ENCODE measurements around the gene COBLL1. TPM values are rescaled to one million over a fixed set of nuclear protein-coding genes. Genes with fewer than 3 reads are reported as not detected.

COBLL1 gene
- total RNA-seq, 1 experiment from 2014 or later, result 5.9 TPM

GRCh38 chr2:164690361-164690760 lies 151.3 kb downstream of the COBLL1 start:
- H3K27ac ChIP-seq (ENCODE audit: insufficient read length, low read depth, low read length), result no peak overlapping the region

More at GRCh38 chr2:164690361-164690760, 151.3 kb downstream of the COBLL1 start:
- Histone ChIP-seq H4K20me1 (ENCODE audit: control insufficient read depth, insufficient read depth, insufficient read length) (no peaks in the 10 kb centered on the region), H2BK15ac (ENCODE audit: low read depth, low read length) (no peak overlapping the region), H3K4ac (ENCODE audit: low read depth, low read length) (no peak overlapping the region), H2BK120ac (ENCODE audit: low read depth, low read length, poor library complexity, severe bottlenecking) (no peak overlapping the region), H3K23ac (ENCODE audit: insufficient read length, low read depth, low read length) (no peak overlapping the region), H4K8ac (replicated peaks; ENCODE audit: insufficient read length, low read depth, low read length) (no peak overlapping the region), H3K9ac (ENCODE audit: extremely low read depth, insufficient read length, low read length) (no peak overlapping the region), H3K79me2 (ENCODE audit: insufficient read depth, low read length) (no peaks in the 10 kb centered on the region), H3K14ac (ENCODE audit: insufficient read depth, low read length) (no peak overlapping the region), H3K4me2 (ENCODE audit: insufficient read depth, insufficient read length, low read length) (no peak overlapping the region), H4K91ac (ENCODE audit: insufficient read length, low read depth, low read length) (no peak overlapping the region), H3K4me1 (ENCODE audit: insufficient read depth, low read length) (no peaks in the 10 kb centered on the region), H2AK5ac (ENCODE audit: insufficient read length, low read length) (no peak overlapping the region), H2AFZ (ENCODE audit: low read length) (no peak overlapping the region), H3K9me3 (ENCODE audit: control insufficient read depth, low read depth, low read length) (no peaks in the 10 kb centered on the region), H2BK12ac (ENCODE audit: insufficient read length, low read depth, low read length) (no peak overlapping the region), H3K23me2 (ENCODE audit: insufficient read length, low read depth, low read length, poor library complexity, severe bottlenecking) (no peaks in the 10 kb centered on the region), H3K18ac (ENCODE audit: insufficient read length, low read depth, low read length) (no peak overlapping the region), H3K79me1 (ENCODE audit: insufficient read depth, low read depth, low read length, poor library complexity, severe bottlenecking) (no peaks in the 10 kb centered on the region), H2BK20ac (ENCODE audit: low read depth, low read length, poor library complexity, severe bottlenecking) (no peak overlapping the region), H3K27me3 (ENCODE audit: insufficient read depth, low read length) (no peaks in the 10 kb centered on the region), H3T11ph (ENCODE audit: low read length) (no peak overlapping the region), H4K5ac (ENCODE audit: insufficient read length, low read depth, low read length) (no peak overlapping the region), H2BK5ac (ENCODE audit: insufficient read length, low read length) (no peak overlapping the region), H3K56ac (ENCODE audit: insufficient read length, low read depth, low read length) (no peak overlapping the region)
- Mint-ChIP-seq H3K4me1 (peaks cover 0 to 3% of the 10 kb centered on the region in 2 experiments; a peak in 1 of 4 replicates), H3K36me3 (ENCODE audit: insufficient read depth in 1 of 3, low read depth in 3 of 3) (no peaks in the 10 kb centered on the region), H3K27me3 (ENCODE audit: low read depth) (no peaks in the 10 kb centered on the region), H3K9me3 (no peaks in the 10 kb centered on the region), H3K4me3 (no peak overlapping the region), H3K27ac (no peak overlapping the region)
- WGBS (ENCODE audit: extremely low coverage, insufficient read length, low lambda C conversion rate), result no CpG with 5 or more reads among the region's 2 CpGs
- no peak for DNase-seq
- TF ChIP-seq CTCF (conservative IDR thresholded peaks at IDR 0.05), result no peak
